Suprapubic skin (tissue), 3 donors: Measurements from ENCODE around the gene CACNA2D2.

Source experiments
- EP300 ChIP-seq: sonication (generic); formaldehyde crosslinking; IDR thresholded peaks from one replicate; pipeline ENCODE4 v1.6.1; 2017; ENCODE audit warnings: antibody characterized with exemption
- TF ChIP-seq, protein P1 (sequence below), 2 donors: fragments of 200-600 bp in 1 of 2; fragments of 450-650 bp in 1 of 2; sonication (generic) in 1 of 2; IDR thresholded peaks; one replicate each; pipeline ENCODE4 v1.5.1; 2016 to 2019; ENCODE audit warnings: antibody characterized with exemption in 2 of 2, mild to moderate bottlenecking in 1 of 2, moderate library complexity in 1 of 2

DNA sequence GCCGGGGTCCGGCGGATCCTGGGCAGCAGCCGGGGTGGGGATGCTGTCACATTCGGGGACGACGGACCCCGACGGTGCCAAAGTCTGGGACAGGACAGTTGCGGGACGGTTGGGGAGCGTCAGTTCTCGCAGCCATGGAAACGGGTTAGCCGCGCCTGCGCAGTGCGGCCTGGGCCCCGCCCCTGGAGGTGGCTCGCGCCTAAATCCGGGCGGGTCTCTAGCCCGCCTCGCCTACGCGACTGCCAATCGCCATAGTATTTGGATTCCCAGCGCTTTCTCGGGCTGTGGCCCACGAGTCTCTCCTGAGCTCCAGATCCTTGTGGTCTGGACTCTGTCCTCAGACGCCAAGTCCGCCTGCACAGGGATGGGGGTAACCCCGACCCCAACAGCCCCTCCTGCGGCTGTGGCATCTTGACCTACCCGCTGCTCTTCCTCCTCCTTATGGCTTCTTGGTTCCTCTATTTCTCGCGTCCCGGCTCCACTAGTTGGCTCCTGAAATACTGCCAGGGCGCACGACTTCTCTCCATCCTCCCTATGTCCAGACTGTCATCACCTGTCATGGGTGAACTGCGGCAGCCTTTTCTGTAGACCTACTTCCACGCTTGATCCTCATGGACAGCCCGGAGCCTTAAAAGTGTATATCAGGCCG lies 157.7 kb downstream of the CACNA2D2 start, which contains the start of gene ZMYND10:
- TF ChIP-seq, protein P1, sequence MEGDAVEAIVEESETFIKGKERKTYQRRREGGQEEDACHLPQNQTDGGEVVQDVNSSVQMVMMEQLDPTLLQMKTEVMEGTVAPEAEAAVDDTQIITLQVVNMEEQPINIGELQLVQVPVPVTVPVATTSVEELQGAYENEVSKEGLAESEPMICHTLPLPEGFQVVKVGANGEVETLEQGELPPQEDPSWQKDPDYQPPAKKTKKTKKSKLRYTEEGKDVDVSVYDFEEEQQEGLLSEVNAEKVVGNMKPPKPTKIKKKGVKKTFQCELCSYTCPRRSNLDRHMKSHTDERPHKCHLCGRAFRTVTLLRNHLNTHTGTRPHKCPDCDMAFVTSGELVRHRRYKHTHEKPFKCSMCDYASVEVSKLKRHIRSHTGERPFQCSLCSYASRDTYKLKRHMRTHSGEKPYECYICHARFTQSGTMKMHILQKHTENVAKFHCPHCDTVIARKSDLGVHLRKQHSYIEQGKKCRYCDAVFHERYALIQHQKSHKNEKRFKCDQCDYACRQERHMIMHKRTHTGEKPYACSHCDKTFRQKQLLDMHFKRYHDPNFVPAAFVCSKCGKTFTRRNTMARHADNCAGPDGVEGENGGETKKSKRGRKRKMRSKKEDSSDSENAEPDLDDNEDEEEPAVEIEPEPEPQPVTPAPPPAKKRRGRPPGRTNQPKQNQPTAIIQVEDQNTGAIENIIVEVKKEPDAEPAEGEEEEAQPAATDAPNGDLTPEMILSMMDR (IDR thresholded peaks at IDR 0.05) = no peak
- TF ChIP-seq EP300 = no peak
